Measurements from ENCODE around the gene SHMT2.

The SHMT2 gene

GRCh38 chr12:57214398-57214781 is 15.1 kb upstream of the SHMT2 start:
- no peak overlapping the region for H2BK5ac ChIP-seq (ENCODE audit: low read depth, low read length, poor library complexity, severe bottlenecking)
- H3K27ac ChIP-seq (ENCODE audit: low read length, poor library complexity, severe bottlenecking), result no peak overlapping the region
- no peak overlapping the region for H3K4me3 ChIP-seq (ENCODE audit: insufficient read depth in 1 of 2, low read depth in 1 of 2, low read length in 2 of 2)
- H4K8ac ChIP-seq (ENCODE audit: low read length), result no peak overlapping the region
- H3K18ac ChIP-seq (ENCODE audit: low read depth in 1 of 2, low read length in 2 of 2), result peak overlapping the region in 1 of 2 experiments; percentile 11
- no peak overlapping the region for H3K23ac ChIP-seq (ENCODE audit: low read length in 2 of 2)
- peaks cover 0 to 43% of the 10 kb centered on the region in 2 experiments for H3K27me3 ChIP-seq (ENCODE audit: control insufficient read depth in 1 of 2, insufficient read depth in 1 of 2, low read length in 2 of 2)
- no peak overlapping the region for H3K4me2 ChIP-seq (ENCODE audit: low read length, poor library complexity, severe bottlenecking)
- no peak overlapping the region for H3K14ac ChIP-seq (ENCODE audit: low read length in 2 of 2)
- H3K9ac ChIP-seq (ENCODE audit: low read length), result peak overlapping the region; percentile 21
- no peaks in the 10 kb centered on the region for H3K79me1 ChIP-seq (replicated peaks; ENCODE audit: low read length, poor library complexity, severe bottlenecking)
- peaks cover 44 to 46% of the 10 kb centered on the region in 2 experiments for H3K36me3 ChIP-seq (ENCODE audit: control insufficient read depth in 1 of 2, insufficient read depth in 2 of 2, low read depth in 1 of 2, low read length in 2 of 2)
- H2BK120ac ChIP-seq (ENCODE audit: low read depth, low read length), result no peak overlapping the region
- H4K91ac ChIP-seq (ENCODE audit: low read length), result no peak overlapping the region
- WGBS, result 6% methylated on average over 14 of the region's 14 CpGs
- no peak overlapping the region for H2AFZ ChIP-seq (ENCODE audit: low read depth, low read length)
- H3K4ac ChIP-seq (ENCODE audit: low read depth in 1 of 2, low read length in 2 of 2), result no peak overlapping the region
- no peak overlapping the region for H2AK5ac ChIP-seq (ENCODE audit: low read length, severe bottlenecking)
- H3K9me3 ChIP-seq (ENCODE audit: control insufficient read depth, low read length), result no peaks in the 10 kb centered on the region
- DNase-seq, result peak; percentile 71
- no peak overlapping the region for H2BK15ac ChIP-seq (ENCODE audit: low read depth, poor library complexity, severe bottlenecking)
- H2BK12ac ChIP-seq (ENCODE audit: low read length in 2 of 2), result no peak overlapping the region
- peaks cover 37% of the 10 kb centered on the region for H3K4me1 ChIP-seq (ENCODE audit: control insufficient read depth, insufficient read depth, low read depth, low read length)

- no peak overlapping the region for H3K4ac ChIP-seq (ENCODE audit: low read depth in 1 of 2, low read length in 2 of 2)
- no peak overlapping the region for H2AFZ ChIP-seq (ENCODE audit: low read depth, low read length)
- no peak overlapping the region for H2BK15ac ChIP-seq (ENCODE audit: low read depth, poor library complexity, severe bottlenecking)
- H3K36me3 ChIP-seq (ENCODE audit: control insufficient read depth in 1 of 2, insufficient read depth in 2 of 2, low read depth in 1 of 2, low read length in 2 of 2), result peaks cover 37 to 39% of the 10 kb centered on the region in 2 experiments
- H3K27ac ChIP-seq (ENCODE audit: low read length, poor library complexity, severe bottlenecking), result no peak overlapping the region
- no peak for DNase-seq
- no peak overlapping the region for H3K23ac ChIP-seq (ENCODE audit: low read length in 2 of 2)
- no peak overlapping the region for H4K8ac ChIP-seq (ENCODE audit: low read length)
- H3K9ac ChIP-seq (ENCODE audit: low read length), result peak overlapping the region; percentile 53
- no peak overlapping the region for H2BK120ac ChIP-seq (ENCODE audit: low read depth, low read length)
- no peak overlapping the region for H2BK12ac ChIP-seq (ENCODE audit: low read length in 2 of 2)
- no peaks in the 10 kb centered on the region for H3K79me1 ChIP-seq (replicated peaks; ENCODE audit: low read length, poor library complexity, severe bottlenecking)
- H3K27me3 ChIP-seq (ENCODE audit: control insufficient read depth in 1 of 2, insufficient read depth in 1 of 2, low read length in 2 of 2), result peaks cover 3 to 50% of the 10 kb centered on the region in 2 experiments
- H2AK5ac ChIP-seq (ENCODE audit: low read length, severe bottlenecking), result no peak overlapping the region
- no peak overlapping the region for H4K91ac ChIP-seq (ENCODE audit: low read length)
- no peak overlapping the region for H3K4me2 ChIP-seq (ENCODE audit: low read length, poor library complexity, severe bottlenecking)
- WGBS, result 60% methylated on average over 11 of the region's 11 CpGs
- H3K9me3 ChIP-seq (ENCODE audit: control insufficient read depth, low read length), result no peaks in the 10 kb centered on the region
- no peak overlapping the region for H3K14ac ChIP-seq (ENCODE audit: low read length in 2 of 2)
- H3K4me3 ChIP-seq (ENCODE audit: insufficient read depth in 1 of 2, low read depth in 1 of 2, low read length in 2 of 2), result no peak overlapping the region
- no peak overlapping the region for H2BK5ac ChIP-seq (ENCODE audit: low read depth, low read length, poor library complexity, severe bottlenecking)
- H3K18ac ChIP-seq (ENCODE audit: low read depth in 1 of 2, low read length in 2 of 2), result no peak overlapping the region
- H3K4me1 ChIP-seq (ENCODE audit: control insufficient read depth, insufficient read depth, low read depth, low read length), result peaks cover 39% of the 10 kb centered on the region
These were observed 14.4 kb upstream of the SHMT2 start for GRCh38 chr12:57215065-57215464.

- Histone ChIP-seq H3K4me2 (ENCODE audit: low read length, poor library complexity, severe bottlenecking) (peak overlapping the region; percentile 76), H3K23ac (ENCODE audit: low read length in 2 of 2) (no peak overlapping the region), H3K36me3 (ENCODE audit: control insufficient read depth in 1 of 2, insufficient read depth in 2 of 2, low read depth in 1 of 2, low read length in 2 of 2) (peaks cover 32 to 34% of the 10 kb centered on the region in 2 experiments), H3K9me3 (ENCODE audit: control insufficient read depth, low read length) (no peaks in the 10 kb centered on the region), H3K79me1 (replicated peaks; ENCODE audit: low read length, poor library complexity, severe bottlenecking) (no peaks in the 10 kb centered on the region), H3K4me1 (ENCODE audit: control insufficient read depth, insufficient read depth, low read depth, low read length) (peaks cover 40% of the 10 kb centered on the region), H3K27ac (ENCODE audit: low read length, poor library complexity, severe bottlenecking) (no peak overlapping the region), H3K18ac (ENCODE audit: low read depth in 1 of 2, low read length in 2 of 2) (no peak overlapping the region), H2BK120ac (ENCODE audit: low read depth, low read length) (no peak overlapping the region), H2BK5ac (ENCODE audit: low read depth, low read length, poor library complexity, severe bottlenecking) (no peak overlapping the region), H2BK15ac (ENCODE audit: low read depth, poor library complexity, severe bottlenecking) (no peak overlapping the region), H2AK5ac (ENCODE audit: low read length, severe bottlenecking) (no peak overlapping the region), H3K4me3 (ENCODE audit: insufficient read depth in 1 of 2, low read depth in 1 of 2, low read length in 2 of 2) (peak overlapping the region in 1 of 2 experiments; percentile 62), H4K91ac (ENCODE audit: low read length) (no peak overlapping the region), H3K9ac (ENCODE audit: low read length) (peak overlapping the region; percentile 53), H3K27me3 (ENCODE audit: control insufficient read depth in 1 of 2, insufficient read depth in 1 of 2, low read length in 2 of 2) (peaks cover 5 to 54% of the 10 kb centered on the region in 2 experiments), H2BK12ac (ENCODE audit: low read length in 2 of 2) (no peak overlapping the region), H2AFZ (ENCODE audit: low read depth, low read length) (no peak overlapping the region), H3K4ac (ENCODE audit: low read depth in 1 of 2, low read length in 2 of 2) (no peak overlapping the region), H4K8ac (ENCODE audit: low read length) (no peak overlapping the region), H3K14ac (ENCODE audit: low read length in 2 of 2) (no peak overlapping the region)
- 48% methylated on average over 7 of the region's 7 CpGs for WGBS
- DNase-seq, result peak; percentile 42
These were observed 13.9 kb upstream of the SHMT2 start for GRCh38 chr12:57215668-57216013.

- no peak within 1 kb of the TSS for H2BK120ac ChIP-seq (ENCODE audit: low read depth, low read length)
These were observed 13.2 kb upstream of the SHMT2 start, which contains the start of gene NXPH4 for GRCh38 chr12:57216014-57216911. TSS of gene NXPH4 (plus strand) at chr12:57216794. CDS start at chr12:57216970, 176 bp downstream.

More at GRCh38 chr12:57216014-57216911, 13.2 kb upstream of the SHMT2 start, which contains the start of gene NXPH4:
- no peak within 1 kb of the TSS for H4K91ac ChIP-seq (ENCODE audit: low read length)
- H3K4ac ChIP-seq (ENCODE audit: low read depth in 1 of 2, low read length in 2 of 2), result no peak within 1 kb of the TSS
- peak within 1 kb of the TSS in 1 of 2 experiments; percentile 73 for H3K18ac ChIP-seq (ENCODE audit: low read depth in 1 of 2, low read length in 2 of 2)
- peaks cover 11 to 60% of the 10 kb centered on the region in 2 experiments for H3K27me3 ChIP-seq (ENCODE audit: control insufficient read depth in 1 of 2, insufficient read depth in 1 of 2, low read length in 2 of 2)
- peak within 1 kb of the TSS; percentile 55 for H4K8ac ChIP-seq (ENCODE audit: low read length)
- H2BK5ac ChIP-seq (ENCODE audit: low read depth, low read length, poor library complexity, severe bottlenecking), result no peak within 1 kb of the TSS
- peaks cover 25 to 27% of the 10 kb centered on the region in 2 experiments for H3K36me3 ChIP-seq (ENCODE audit: control insufficient read depth in 1 of 2, insufficient read depth in 2 of 2, low read depth in 1 of 2, low read length in 2 of 2)
- peak within 1 kb of the TSS; percentile 82 for H3K4me2 ChIP-seq (ENCODE audit: low read length, poor library complexity, severe bottlenecking)
- 1% methylated on average over 80 of the region's 102 CpGs for WGBS
- H2AK5ac ChIP-seq (ENCODE audit: low read length, severe bottlenecking), result no peak within 1 kb of the TSS
- H3K9me3 ChIP-seq (ENCODE audit: control insufficient read depth, low read length), result no peaks in the 10 kb centered on the region
- H2BK15ac ChIP-seq (ENCODE audit: low read depth, poor library complexity, severe bottlenecking), result peak within 1 kb of the TSS; percentile 50
- DNase-seq, result no peak
- H3K14ac ChIP-seq (ENCODE audit: low read length in 2 of 2), result no peak within 1 kb of the TSS
- H3K27ac ChIP-seq (ENCODE audit: low read length, poor library complexity, severe bottlenecking), result no peak within 1 kb of the TSS
- peak within 1 kb of the TSS; percentile 15 for H2AFZ ChIP-seq (ENCODE audit: low read depth, low read length)
- peak within 1 kb of the TSS; percentile 59 for H3K9ac ChIP-seq (ENCODE audit: low read length)
- H2BK12ac ChIP-seq (ENCODE audit: low read length in 2 of 2), result peak within 1 kb of the TSS in 1 of 2 experiments; percentile 1
- H3K79me1 ChIP-seq (replicated peaks; ENCODE audit: low read length, poor library complexity, severe bottlenecking), result no peaks in the 10 kb centered on the region
- peaks cover 38% of the 10 kb centered on the region for H3K4me1 ChIP-seq (ENCODE audit: control insufficient read depth, insufficient read depth, low read depth, low read length)
- peak within 1 kb of the TSS; percentile 46 to 75 for H3K4me3 ChIP-seq (ENCODE audit: insufficient read depth in 1 of 2, low read depth in 1 of 2, low read length in 2 of 2)
- peak within 1 kb of the TSS in 1 of 2 experiments; percentile 34 for H3K23ac ChIP-seq (ENCODE audit: low read length in 2 of 2)

Measured in mesenchymal stem cell (in vitro differentiated cells and primary cell).